ENCODE data around the gene FARSA.

GRCh38 chr19:12940897-12941296 is 7.4 kb upstream of the FARSA start:
- TF ChIP-seq POLR2A (IDR thresholded peaks at IDR 0.05) (no peak), CTCF (IDR thresholded peaks at IDR 0.05) (no peak), EP300 (IDR thresholded peaks at IDR 0.05) (no peak)
